ENCODE results near the gene IRX5.

IRX5 gene

GRCh38 chr16:54939510-54940278 lies 9.0 kb downstream of the IRX5 start:
- in situ Hi-C loops (cut with HindIII; ENCODE audit: low pct_ligation_motif_present, low pct_unique_long_range_greater_than_20kb, low sequenced_read_pairs), result no loop called here
- DNase-seq, result no peak

- DNase-seq, result no peak
Measured at GRCh38 chr16:54940279-54940604, 9.6 kb downstream of the IRX5 start.

GRCh38 chr16:54942353-54942943 lies 11.8 kb downstream of the IRX5 start:
- no peak for DNase-seq
- in situ Hi-C loops (cut with HindIII; ENCODE audit: low pct_ligation_motif_present, low pct_unique_long_range_greater_than_20kb, low sequenced_read_pairs), result no loop called here

More at GRCh38 chr16:54940279-54940604, 9.6 kb downstream of the IRX5 start:
- in situ Hi-C loops (cut with HindIII; ENCODE audit: low pct_ligation_motif_present, low pct_unique_long_range_greater_than_20kb, low sequenced_read_pairs), result no loop called here

- no peak for DNase-seq
- in situ Hi-C loops (cut with HindIII; ENCODE audit: low pct_ligation_motif_present, low pct_unique_long_range_greater_than_20kb, low sequenced_read_pairs), result no loop called here
Measured at GRCh38 chr16:54944002-54944401, 13.3 kb downstream of the IRX5 start.

- in situ Hi-C loops (cut with HindIII; ENCODE audit: low pct_ligation_motif_present, low pct_unique_long_range_greater_than_20kb, low sequenced_read_pairs), result no loop called here
- no peak for DNase-seq
Measured at GRCh38 chr16:54945063-54945462, 14.4 kb downstream of the IRX5 start.

- in situ Hi-C loops (cut with HindIII; ENCODE audit: low pct_ligation_motif_present, low pct_unique_long_range_greater_than_20kb, low sequenced_read_pairs), result no loop called here
- DNase-seq, result no peak
Measured at GRCh38 chr16:54946909-54947308, 16.2 kb downstream of the IRX5 start.

- DNase-seq, result no peak
- in situ Hi-C loops (cut with HindIII; ENCODE audit: low pct_ligation_motif_present, low pct_unique_long_range_greater_than_20kb, low sequenced_read_pairs), result no loop called here
Measured at GRCh38 chr16:54947616-54948015, 17.0 kb downstream of the IRX5 start.

- DNase-seq, result no peak
- in situ Hi-C loops (cut with HindIII; ENCODE audit: low pct_ligation_motif_present, low pct_unique_long_range_greater_than_20kb, low sequenced_read_pairs), result no loop called here
Measured at GRCh38 chr16:54952195-54952594, 21.5 kb downstream of the IRX5 start.

GRCh38 chr16:54953461-54953860 lies 22.8 kb downstream of the IRX5 start:
- no peak for DNase-seq
- in situ Hi-C loops (cut with HindIII; ENCODE audit: low pct_ligation_motif_present, low pct_unique_long_range_greater_than_20kb, low sequenced_read_pairs), result no loop called here

- no peak for DNase-seq
- in situ Hi-C loops (cut with HindIII; ENCODE audit: low pct_ligation_motif_present, low pct_unique_long_range_greater_than_20kb, low sequenced_read_pairs), result no loop called here
Measured at GRCh38 chr16:54954220-54954619, 23.6 kb downstream of the IRX5 start.

GRCh38 chr16:54955757-54956156 lies 25.1 kb downstream of the IRX5 start:
- DNase-seq, result no peak
- in situ Hi-C loops (cut with HindIII; ENCODE audit: low pct_ligation_motif_present, low pct_unique_long_range_greater_than_20kb, low sequenced_read_pairs), result no loop called here

GRCh38 chr16:54957403-54958166 lies 26.9 kb downstream of the IRX5 start:
- DNase-seq, result peak; percentile 63
- in situ Hi-C loops (cut with HindIII; ENCODE audit: low pct_ligation_motif_present, low pct_unique_long_range_greater_than_20kb, low sequenced_read_pairs), result no loop called here

- in situ Hi-C loops (cut with HindIII; ENCODE audit: low pct_ligation_motif_present, low pct_unique_long_range_greater_than_20kb, low sequenced_read_pairs), result no loop called here
- DNase-seq, result no peak
Measured at GRCh38 chr16:54962045-54962444, 31.4 kb downstream of the IRX5 start.

GRCh38 chr16:54964239-54964638 lies 33.6 kb downstream of the IRX5 start:
- DNase-seq, result no peak
- in situ Hi-C loops (cut with HindIII; ENCODE audit: low pct_ligation_motif_present, low pct_unique_long_range_greater_than_20kb, low sequenced_read_pairs), result no loop called here

- DNase-seq, result no peak
- in situ Hi-C loops (cut with HindIII; ENCODE audit: low pct_ligation_motif_present, low pct_unique_long_range_greater_than_20kb, low sequenced_read_pairs), result no loop called here
Measured at GRCh38 chr16:54965464-54965863, 34.8 kb downstream of the IRX5 start.

- in situ Hi-C loops (cut with HindIII; ENCODE audit: low pct_ligation_motif_present, low pct_unique_long_range_greater_than_20kb, low sequenced_read_pairs), result no loop called here
- no peak for DNase-seq
Measured at GRCh38 chr16:54968011-54968410, 37.3 kb downstream of the IRX5 start.

GRCh38 chr16:54968784-54969183 lies 38.1 kb downstream of the IRX5 start:
- in situ Hi-C loops (cut with HindIII; ENCODE audit: low pct_ligation_motif_present, low pct_unique_long_range_greater_than_20kb, low sequenced_read_pairs), result no loop called here
- no peak for DNase-seq

GRCh38 chr16:54970016-54970415 lies 39.4 kb downstream of the IRX5 start:
- in situ Hi-C loops (cut with HindIII; ENCODE audit: low pct_ligation_motif_present, low pct_unique_long_range_greater_than_20kb, low sequenced_read_pairs), result no loop called here
- DNase-seq, result no peak

- in situ Hi-C loops (cut with HindIII; ENCODE audit: low pct_ligation_motif_present, low pct_unique_long_range_greater_than_20kb, low sequenced_read_pairs), result no loop called here
- no peak for DNase-seq
Measured at GRCh38 chr16:54974367-54974766, 43.7 kb downstream of the IRX5 start.

All from ACHN (cell line).